ENCODE measurements around the gene PRDX3.
"Not testable (repeated sequence)": the region's sequence is repeated elsewhere in the genome, so short reads cannot be mapped to it uniquely, and the experiment has no call there.

The PRDX3 gene

GRCh38 chr10:119138346-119139306, 40.0 kb downstream of the PRDX3 start:
- Histone ChIP-seq H3K36me3 (ENCODE audit: control insufficient read depth, insufficient read depth, low read length) (peaks cover 9% of the 10 kb centered on the region), H3K9ac (ENCODE audit: low read length) (no peak overlapping the region), H3K27me3 (ENCODE audit: control insufficient read depth, insufficient read depth, low read length) (no peaks in the 10 kb centered on the region), H3K27ac (ENCODE audit: low read depth, low read length) (no peak overlapping the region), H3K9me3 (ENCODE audit: control insufficient read depth, insufficient read depth, low read depth, low read length) (no peaks in the 10 kb centered on the region), H3K4me1 (ENCODE audit: control insufficient read depth, insufficient read depth, low read length) (no peaks in the 10 kb centered on the region), H3K4me3 (ENCODE audit: low read depth, low read length) (no peak overlapping the region)

GRCh38 chr10:119137878-119138277, 40.7 kb downstream of the PRDX3 start:
- peaks cover 17% of the 10 kb centered on the region for H3K36me3 ChIP-seq (ENCODE audit: control insufficient read depth, insufficient read depth, low read length)
- H3K9ac ChIP-seq (ENCODE audit: low read length) = not testable (repeated sequence)

GRCh38 chr10:119136084-119136483, 42.5 kb downstream of the PRDX3 start:
- Histone ChIP-seq H3K27me3 (ENCODE audit: control insufficient read depth, insufficient read depth, low read length) (no peaks in the 10 kb centered on the region), H3K4me3 (ENCODE audit: low read depth, low read length) (no peak overlapping the region), H3K9ac (ENCODE audit: low read length) (no peak overlapping the region), H3K9me3 (ENCODE audit: control insufficient read depth, insufficient read depth, low read depth, low read length) (no peaks in the 10 kb centered on the region), H3K27ac (ENCODE audit: low read depth, low read length) (no peak overlapping the region), H3K4me1 (ENCODE audit: control insufficient read depth, insufficient read depth, low read length) (no peaks in the 10 kb centered on the region), H3K36me3 (ENCODE audit: control insufficient read depth, insufficient read depth, low read length) (peaks cover 33% of the 10 kb centered on the region)

More at GRCh38 chr10:119137878-119138277, 40.7 kb downstream of the PRDX3 start:
- not testable (repeated sequence) for H3K4me1 ChIP-seq (ENCODE audit: control insufficient read depth, insufficient read depth, low read length); H3K27me3 ChIP-seq (ENCODE audit: control insufficient read depth, insufficient read depth, low read length); H3K9me3 ChIP-seq (ENCODE audit: control insufficient read depth, insufficient read depth, low read depth, low read length); H3K27ac ChIP-seq (ENCODE audit: low read depth, low read length); H3K4me3 ChIP-seq (ENCODE audit: low read depth, low read length)

GRCh38 chr10:119135513-119135881, 43.1 kb downstream of the PRDX3 start:
- no peaks in the 10 kb centered on the region for H3K27me3 ChIP-seq (ENCODE audit: control insufficient read depth, insufficient read depth, low read length)
- no peaks in the 10 kb centered on the region for H3K4me1 ChIP-seq (ENCODE audit: control insufficient read depth, insufficient read depth, low read length)
- no peak overlapping the region for H3K27ac ChIP-seq (ENCODE audit: low read depth, low read length)
- H3K9me3 ChIP-seq (ENCODE audit: control insufficient read depth, insufficient read depth, low read depth, low read length) = no peaks in the 10 kb centered on the region
- peaks cover 38% of the 10 kb centered on the region for H3K36me3 ChIP-seq (ENCODE audit: control insufficient read depth, insufficient read depth, low read length)
- H3K9ac ChIP-seq (ENCODE audit: low read length) = no peak overlapping the region
- H3K4me3 ChIP-seq (ENCODE audit: low read depth, low read length) = no peak overlapping the region

- no peaks in the 10 kb centered on the region for H3K4me1 ChIP-seq (ENCODE audit: control insufficient read depth, insufficient read depth, low read length)
- no peaks in the 10 kb centered on the region for H3K9me3 ChIP-seq (ENCODE audit: control insufficient read depth, insufficient read depth, low read depth, low read length)
- H3K27ac ChIP-seq (ENCODE audit: low read depth, low read length) = no peak overlapping the region
- no peak overlapping the region for H3K9ac ChIP-seq (ENCODE audit: low read length)
- no peaks in the 10 kb centered on the region for H3K27me3 ChIP-seq (ENCODE audit: control insufficient read depth, insufficient read depth, low read length)
- H3K4me3 ChIP-seq (ENCODE audit: low read depth, low read length) = no peak overlapping the region
- peaks cover 54% of the 10 kb centered on the region for H3K36me3 ChIP-seq (ENCODE audit: control insufficient read depth, insufficient read depth, low read length)
Measured at GRCh38 chr10:119133949-119134348, 44.7 kb downstream of the PRDX3 start.

- H3K9me3 ChIP-seq (ENCODE audit: control insufficient read depth, insufficient read depth, low read depth, low read length) = no peaks in the 10 kb centered on the region
- no peak overlapping the region for H3K27ac ChIP-seq (ENCODE audit: low read depth, low read length)
- no peaks in the 10 kb centered on the region for H3K27me3 ChIP-seq (ENCODE audit: control insufficient read depth, insufficient read depth, low read length)
- H3K9ac ChIP-seq (ENCODE audit: low read length) = no peak overlapping the region
- peaks cover 63% of the 10 kb centered on the region for H3K36me3 ChIP-seq (ENCODE audit: control insufficient read depth, insufficient read depth, low read length)
- H3K4me3 ChIP-seq (ENCODE audit: low read depth, low read length) = no peak overlapping the region
- H3K4me1 ChIP-seq (ENCODE audit: control insufficient read depth, insufficient read depth, low read length) = no peaks in the 10 kb centered on the region
Measured at GRCh38 chr10:119132521-119133345, 45.9 kb downstream of the PRDX3 start.

GRCh38 chr10:119131512-119132240, 46.9 kb downstream of the PRDX3 start:
- Histone ChIP-seq H3K9me3 (ENCODE audit: control insufficient read depth, insufficient read depth, low read depth, low read length) (no peaks in the 10 kb centered on the region), H3K4me3 (ENCODE audit: low read depth, low read length) (no peak overlapping the region), H3K4me1 (ENCODE audit: control insufficient read depth, insufficient read depth, low read length) (no peaks in the 10 kb centered on the region), H3K9ac (ENCODE audit: low read length) (no peak overlapping the region), H3K27ac (ENCODE audit: low read depth, low read length) (0 out of 2 replicates have a peak overlapping the region, but pooled peaks have one; percentile 33), H3K27me3 (ENCODE audit: control insufficient read depth, insufficient read depth, low read length) (no peaks in the 10 kb centered on the region), H3K36me3 (ENCODE audit: control insufficient read depth, insufficient read depth, low read length) (peaks cover 65% of the 10 kb centered on the region)

- no peak overlapping the region for H3K27ac ChIP-seq (ENCODE audit: low read depth, low read length)
- no peaks in the 10 kb centered on the region for H3K27me3 ChIP-seq (ENCODE audit: control insufficient read depth, insufficient read depth, low read length)
- no peak overlapping the region for H3K9ac ChIP-seq (ENCODE audit: low read length)
- peaks cover 74% of the 10 kb centered on the region for H3K36me3 ChIP-seq (ENCODE audit: control insufficient read depth, insufficient read depth, low read length)
- H3K4me3 ChIP-seq (ENCODE audit: low read depth, low read length) = no peak overlapping the region
- H3K4me1 ChIP-seq (ENCODE audit: control insufficient read depth, insufficient read depth, low read length) = no peaks in the 10 kb centered on the region
- H3K9me3 ChIP-seq (ENCODE audit: control insufficient read depth, insufficient read depth, low read depth, low read length) = no peaks in the 10 kb centered on the region
Measured at GRCh38 chr10:119129721-119130120, 48.9 kb downstream of the PRDX3 start.

GRCh38 chr10:119125942-119126341, 52.7 kb downstream of the PRDX3 start:
- Histone ChIP-seq H3K4me3 (ENCODE audit: low read depth, low read length) (no peak overlapping the region), H3K36me3 (ENCODE audit: control insufficient read depth, insufficient read depth, low read length) (peaks cover 78% of the 10 kb centered on the region), H3K27ac (ENCODE audit: low read depth, low read length) (no peak overlapping the region), H3K9me3 (ENCODE audit: control insufficient read depth, insufficient read depth, low read depth, low read length) (no peaks in the 10 kb centered on the region), H3K4me1 (ENCODE audit: control insufficient read depth, insufficient read depth, low read length) (no peaks in the 10 kb centered on the region), H3K27me3 (ENCODE audit: control insufficient read depth, insufficient read depth, low read length) (no peaks in the 10 kb centered on the region), H3K9ac (ENCODE audit: low read length) (no peak overlapping the region)

GRCh38 chr10:119120875-119121274, 57.7 kb downstream of the PRDX3 start:
- H3K4me1 ChIP-seq (ENCODE audit: control insufficient read depth, insufficient read depth, low read length) = no peaks in the 10 kb centered on the region
- H3K4me3 ChIP-seq (ENCODE audit: low read depth, low read length) = no peak overlapping the region
- H3K9me3 ChIP-seq (ENCODE audit: control insufficient read depth, insufficient read depth, low read depth, low read length) = no peaks in the 10 kb centered on the region
- no peak overlapping the region for H3K9ac ChIP-seq (ENCODE audit: low read length)
- no peak overlapping the region for H3K27ac ChIP-seq (ENCODE audit: low read depth, low read length)
- no peaks in the 10 kb centered on the region for H3K27me3 ChIP-seq (ENCODE audit: control insufficient read depth, insufficient read depth, low read length)
- peaks cover 87% of the 10 kb centered on the region for H3K36me3 ChIP-seq (ENCODE audit: control insufficient read depth, insufficient read depth, low read length)

Measured in HUES6 (cell line).